Measurements from ENCODE around the gene MAP4. TPM values are rescaled to one million over a fixed set of nuclear protein-coding genes. Genes with fewer than 3 reads are reported as not detected.

Gene MAP4
- total RNA-seq, 1 donor from 2014 or later, result 142 TPM

DNA sequence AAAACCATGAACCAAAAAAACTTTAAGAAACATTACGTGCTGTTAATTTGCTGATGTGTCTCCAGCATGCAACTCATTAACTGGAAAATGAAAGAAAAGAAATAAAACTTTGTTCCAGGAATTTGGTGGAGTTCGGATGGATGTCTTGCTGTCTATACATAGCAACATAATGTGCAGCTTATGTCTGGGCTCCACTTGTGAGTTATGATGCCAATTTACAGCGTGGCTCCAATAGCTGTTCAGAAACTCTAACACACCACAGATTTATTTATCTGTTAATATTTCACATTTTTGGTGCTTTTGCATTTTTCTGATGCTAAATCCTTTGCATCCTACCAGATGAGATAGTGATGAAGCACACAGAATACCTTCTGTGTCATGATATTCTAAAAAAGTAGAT, 45.1 kb downstream of the MAP4 start:
- H3K27me3 ChIP-seq, result no peaks in the 10 kb centered on the region
- no peaks in the 10 kb centered on the region for H3K4me1 ChIP-seq
- no peaks in the 10 kb centered on the region for H3K36me3 ChIP-seq
- intact Hi-C loops (cut with DNase I), result no loop called here
- TF ChIP-seq, protein P1, sequence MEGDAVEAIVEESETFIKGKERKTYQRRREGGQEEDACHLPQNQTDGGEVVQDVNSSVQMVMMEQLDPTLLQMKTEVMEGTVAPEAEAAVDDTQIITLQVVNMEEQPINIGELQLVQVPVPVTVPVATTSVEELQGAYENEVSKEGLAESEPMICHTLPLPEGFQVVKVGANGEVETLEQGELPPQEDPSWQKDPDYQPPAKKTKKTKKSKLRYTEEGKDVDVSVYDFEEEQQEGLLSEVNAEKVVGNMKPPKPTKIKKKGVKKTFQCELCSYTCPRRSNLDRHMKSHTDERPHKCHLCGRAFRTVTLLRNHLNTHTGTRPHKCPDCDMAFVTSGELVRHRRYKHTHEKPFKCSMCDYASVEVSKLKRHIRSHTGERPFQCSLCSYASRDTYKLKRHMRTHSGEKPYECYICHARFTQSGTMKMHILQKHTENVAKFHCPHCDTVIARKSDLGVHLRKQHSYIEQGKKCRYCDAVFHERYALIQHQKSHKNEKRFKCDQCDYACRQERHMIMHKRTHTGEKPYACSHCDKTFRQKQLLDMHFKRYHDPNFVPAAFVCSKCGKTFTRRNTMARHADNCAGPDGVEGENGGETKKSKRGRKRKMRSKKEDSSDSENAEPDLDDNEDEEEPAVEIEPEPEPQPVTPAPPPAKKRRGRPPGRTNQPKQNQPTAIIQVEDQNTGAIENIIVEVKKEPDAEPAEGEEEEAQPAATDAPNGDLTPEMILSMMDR (IDR thresholded peaks at IDR 0.05), result no peak
- TF ChIP-seq POLR2AphosphoS5 (IDR thresholded peaks at IDR 0.05; ENCODE audit: insufficient read depth in 1 of 2, low read depth in 1 of 2) (no peak), POLR2A (IDR thresholded peaks at IDR 0.05) (no peak)
- H3K27ac ChIP-seq, result no peak overlapping the region
- no peaks in the 10 kb centered on the region for H3K9me3 ChIP-seq
- no peak overlapping the region for H3K4me3 ChIP-seq
- DNase-seq (ENCODE audit: extremely low spot score in 2 of 2), result no peak

- DNase-seq (ENCODE audit: extremely low spot score in 2 of 2), result no peak
- Histone ChIP-seq H3K4me1 (peaks cover 17% of the 10 kb centered on the region), H3K27ac (no peak overlapping the region), H3K36me3 (no peaks in the 10 kb centered on the region), H3K4me3 (no peak overlapping the region), H3K27me3 (no peaks in the 10 kb centered on the region), H3K9me3 (no peaks in the 10 kb centered on the region)
- no peak for TF ChIP-seq POLR2A (IDR thresholded peaks at IDR 0.05)
- TF ChIP-seq, protein P1 (IDR thresholded peaks at IDR 0.05), result no peak
- no peak for TF ChIP-seq POLR2AphosphoS5 (IDR thresholded peaks at IDR 0.05; ENCODE audit: insufficient read depth in 1 of 2, low read depth in 1 of 2)
- intact Hi-C loops (cut with DNase I), result no loop called here
These were observed 51.5 kb downstream of the MAP4 start for GRCh38 chr3:47964740-47965139.

DNA sequence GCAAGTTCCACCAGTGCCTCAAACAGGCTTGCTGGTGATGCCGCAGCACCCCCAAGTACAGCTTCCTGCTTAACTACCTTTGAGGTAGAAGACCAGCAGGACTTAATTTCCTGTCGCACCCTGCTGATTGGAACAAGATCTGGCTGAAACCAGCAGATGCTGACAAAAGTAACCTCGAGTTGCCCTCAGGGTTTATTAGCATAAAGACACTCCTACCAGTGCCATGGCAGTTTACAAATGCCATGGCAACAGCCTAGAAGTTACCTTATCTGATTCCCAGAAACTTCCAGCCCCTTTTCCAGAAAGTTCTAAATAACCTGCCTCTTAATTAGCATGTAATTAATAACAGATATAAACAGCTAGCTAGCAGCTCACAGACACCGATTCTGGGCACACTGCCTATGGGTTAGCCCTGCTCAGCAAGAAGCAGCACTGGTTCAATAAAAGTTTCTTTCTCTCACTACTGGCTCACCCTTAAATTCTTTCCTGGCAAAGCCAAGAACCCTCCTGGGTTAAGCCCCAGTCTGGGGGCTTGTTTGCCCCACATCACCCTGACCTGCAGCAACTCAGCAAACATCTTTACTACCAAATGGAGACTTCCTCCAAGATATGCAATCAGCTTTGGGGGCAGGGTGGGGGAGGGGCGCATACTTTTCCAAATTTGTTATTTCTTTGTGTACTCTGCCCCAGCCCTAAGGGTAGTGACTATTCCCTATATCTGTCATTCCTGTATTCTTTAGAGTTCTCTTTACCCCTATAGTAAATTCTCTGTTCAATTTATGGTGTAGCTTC, 54.2 kb downstream of the MAP4 start:
- no peak for DNase-seq (ENCODE audit: extremely low spot score in 2 of 2)
- TF ChIP-seq, protein P1 (IDR thresholded peaks at IDR 0.05), result no peak
- TF ChIP-seq POLR2A (IDR thresholded peaks at IDR 0.05) (no peak), POLR2AphosphoS5 (IDR thresholded peaks at IDR 0.05; ENCODE audit: insufficient read depth in 1 of 2, low read depth in 1 of 2) (no peak)
- Histone ChIP-seq H3K36me3 (no peaks in the 10 kb centered on the region), H3K9me3 (no peaks in the 10 kb centered on the region), H3K27ac (no peak overlapping the region), H3K4me1 (peaks cover 17% of the 10 kb centered on the region), H3K4me3 (no peak overlapping the region), H3K27me3 (no peaks in the 10 kb centered on the region)
- intact Hi-C loops (cut with DNase I), result no loop called here

DNA sequence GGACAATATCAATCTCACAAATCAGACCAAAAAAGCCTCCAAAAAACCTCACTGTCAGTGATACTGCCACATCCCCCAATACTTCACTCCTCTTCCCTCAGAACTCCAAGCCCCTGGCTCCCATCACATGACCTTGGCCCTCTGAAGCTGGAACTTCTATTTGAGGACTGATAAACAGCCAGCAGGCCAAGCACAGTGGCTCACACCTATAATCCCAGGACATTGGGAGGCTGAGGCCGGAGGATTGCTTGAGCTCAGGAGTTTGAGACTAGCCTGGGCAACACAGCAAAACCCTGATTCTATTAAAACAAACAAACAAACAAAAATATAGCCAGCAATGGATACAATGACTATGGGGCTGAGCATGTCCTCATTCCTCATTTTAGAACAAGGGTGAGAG, 55.2 kb downstream of the MAP4 start:
- Histone ChIP-seq H3K4me1 (peaks cover 17% of the 10 kb centered on the region), H3K9me3 (no peaks in the 10 kb centered on the region), H3K27ac (no peak overlapping the region), H3K36me3 (no peaks in the 10 kb centered on the region), H3K27me3 (no peaks in the 10 kb centered on the region), H3K4me3 (no peak overlapping the region)
- TF ChIP-seq, protein P1 (IDR thresholded peaks at IDR 0.05), result no peak
- TF ChIP-seq POLR2A (IDR thresholded peaks at IDR 0.05), result no peak
- no peak for TF ChIP-seq POLR2AphosphoS5 (IDR thresholded peaks at IDR 0.05; ENCODE audit: insufficient read depth in 1 of 2, low read depth in 1 of 2)
- intact Hi-C loops (cut with DNase I), result no loop called here
- no peak for DNase-seq (ENCODE audit: extremely low spot score in 2 of 2)

DNA sequence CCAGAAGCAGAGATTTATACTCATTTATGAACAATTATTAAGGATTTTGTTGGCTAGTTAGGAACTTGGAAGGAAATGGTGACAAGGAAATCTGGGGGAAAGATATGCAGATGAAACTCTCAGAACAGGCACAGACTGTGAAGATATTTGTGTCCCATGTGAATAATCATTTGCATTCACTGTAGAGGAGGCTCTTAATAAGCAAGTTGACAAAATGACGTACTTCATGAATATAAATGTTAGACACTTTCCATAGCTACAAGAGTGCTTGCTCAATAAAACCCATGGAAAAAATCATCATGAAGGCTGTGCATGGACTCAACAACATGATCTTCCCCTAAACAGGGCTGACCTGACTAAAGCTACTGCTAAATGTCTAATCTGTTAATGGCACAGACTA, 59.7 kb downstream of the MAP4 start:
- Histone ChIP-seq H3K27ac (no peak overlapping the region), H3K36me3 (no peaks in the 10 kb centered on the region), H3K4me3 (no peak overlapping the region), H3K27me3 (no peaks in the 10 kb centered on the region), H3K4me1 (peaks cover 3% of the 10 kb centered on the region), H3K9me3 (no peaks in the 10 kb centered on the region)
- no peak for DNase-seq (ENCODE audit: extremely low spot score in 2 of 2)
- TF ChIP-seq POLR2AphosphoS5 (IDR thresholded peaks at IDR 0.05; ENCODE audit: insufficient read depth in 1 of 2, low read depth in 1 of 2) (no peak), POLR2A (IDR thresholded peaks at IDR 0.05) (no peak)
- TF ChIP-seq, protein P1 (IDR thresholded peaks at IDR 0.05), result no peak
- intact Hi-C loops (cut with DNase I), result no loop called here
